Tibial nerve (tissue), 4 donors: ENCODE data around the gene SLC25A43.

Experiments
- CTCF ChIP-seq, 5 experiments: fragments of 200-600 bp in 3 of 5; fragments of 450-650 bp in 2 of 5; sonication (generic) in 3 of 5; IDR thresholded peaks; one replicate each; pipeline ENCODE4 v1.5.1; 2016 to 2019; ENCODE audit warnings: antibody characterized with exemption in 5 of 5, mild to moderate bottlenecking in 3 of 5, moderate library complexity in 2 of 5
- EP300 ChIP-seq, 2 donors: sonication (generic); formaldehyde crosslinking; IDR thresholded peaks; one replicate each; pipeline ENCODE4 v1.6.1; 2017; ENCODE audit warnings: antibody characterized with exemption in 2 of 2, mild to moderate bottlenecking in 1 of 2
- POLR2A ChIP-seq, 2 donors: fragments of 450-650 bp; IDR thresholded peaks; one replicate each; pipeline ENCODE4 v1.6.1; 2017; ENCODE audit warnings: antibody characterized with exemption in 2 of 2, mild to moderate bottlenecking in 2 of 2, moderate library complexity in 2 of 2

GRCh38 chrX:119502727-119503483 is 103.8 kb downstream of the SLC25A43 start:
- TF ChIP-seq CTCF (IDR thresholded peaks at IDR 0.05) (no peak), POLR2A (IDR thresholded peaks at IDR 0.05) (no peak), EP300 (IDR thresholded peaks at IDR 0.05) (no peak)
